Liver (tissue), 9 donors: ENCODE measurements around the gene CSTF3. TPM values are rescaled to one million over a fixed set of nuclear protein-coding genes. Genes with fewer than 3 reads are reported as not detected.

ENCODE experiments used
- DNase-seq: peaks from one replicate; pipeline ENCODE4 v3.0.0-alpha.2; 2017; ENCODE audit warnings: low spot score
- H3K27ac ChIP-seq, 2 donors: one replicate each; pipeline ENCODE4 v1.7.0; 2013; ENCODE audit warnings: inconsistent platforms in 2 of 2, low read length in 2 of 2, control low read depth in 1 of 2, low read depth in 1 of 2, mild to moderate bottlenecking in 1 of 2
- H3K27me3 ChIP-seq, 4 donors: one replicate each; pipeline versions ENCODE4 v1.6.1 to v1.7.0; 2013; ENCODE audit warnings: low read length in 3 of 4, inconsistent platforms in 1 of 4, mild to moderate bottlenecking in 1 of 4, moderate library complexity in 1 of 4; ENCODE audit not compliant: control insufficient read depth in 4 of 4, insufficient read depth in 4 of 4
- H3K36me3 ChIP-seq, 4 donors: one replicate each; pipeline versions ENCODE4 v1.6.1 to v1.7.0; 2013; ENCODE audit warnings: low read length in 3 of 4, mild to moderate bottlenecking in 3 of 4, low read depth in 1 of 4, moderate library complexity in 1 of 4; ENCODE audit not compliant: control insufficient read depth in 4 of 4, insufficient read depth in 3 of 4
- H3K4me1 ChIP-seq, 4 donors: one replicate each; pipeline versions ENCODE4 v1.6.1 to v1.7.0; 2013; ENCODE audit warnings: low read length in 3 of 4, mild to moderate bottlenecking in 3 of 4, moderate library complexity in 1 of 4; ENCODE audit not compliant: control insufficient read depth in 4 of 4, insufficient read depth in 4 of 4
- H3K4me3 ChIP-seq, 3 donors: one replicate each; pipeline versions ENCODE4 v1.6.1 to v1.7.0; 2013; ENCODE audit warnings: low read length in 3 of 3, control low read depth in 1 of 3, low read depth in 1 of 3, mild to moderate bottlenecking in 1 of 3
- H3K9ac ChIP-seq, 2 donors: one replicate each; pipeline ENCODE4 v1.7.0; 2013; ENCODE audit warnings: low read length in 2 of 2, mild to moderate bottlenecking in 2 of 2, moderate library complexity in 2 of 2, control low read depth in 1 of 2, low read depth in 1 of 2
- H3K9me3 ChIP-seq, 4 donors: one replicate each; pipeline versions ENCODE4 v1.6.1 to v1.7.0; 2013; ENCODE audit warnings: low read length in 3 of 4; ENCODE audit not compliant: control insufficient read depth in 4 of 4
- EGR1 ChIP-seq, 2 donors: IDR thresholded peaks; 2 replicates each; pipeline ENCODE4 v1.6.1; 2016 to 2018; ENCODE audit warnings: antibody characterized with exemption in 2 of 2, low read depth in 2 of 2
- FOXA1 ChIP-seq: IDR thresholded peaks from 2 replicates; pipeline ENCODE4 v1.6.1; 2016; ENCODE audit warnings: antibody characterized with exemption
- GABPA ChIP-seq, 2 donors: IDR thresholded peaks in 1 of 2; conservative IDR thresholded peaks in 1 of 2; 2 replicates each; pipeline ENCODE4 v1.6.1; 2016; ENCODE audit warnings: antibody characterized with exemption in 2 of 2, mild to moderate bottlenecking in 1 of 2, moderate library complexity in 1 of 2
- HNF4G ChIP-seq: IDR thresholded peaks from 2 replicates; pipeline ENCODE4 v1.6.1; 2016; ENCODE audit warnings: antibody characterized with exemption
- JUND ChIP-seq, 2 donors: IDR thresholded peaks; 2 replicates each; pipeline ENCODE4 v1.6.1; 2016; ENCODE audit warnings: antibody characterized with exemption in 2 of 2
- NR2F2 ChIP-seq: IDR thresholded peaks from 2 replicates; pipeline ENCODE4 v1.6.1; 2016; ENCODE audit warnings: antibody characterized with exemption
- RAD21 ChIP-seq, 2 donors: IDR thresholded peaks; 2 replicates each; pipeline ENCODE4 v1.6.1; 2016; ENCODE audit warnings: antibody characterized with exemption in 2 of 2, mild to moderate bottlenecking in 2 of 2
- RXRA ChIP-seq, 2 donors: IDR thresholded peaks; 2 replicates each; pipeline ENCODE4 v1.6.1; 2017 to 2018; ENCODE audit warnings: antibody characterized with exemption in 2 of 2, mild to moderate bottlenecking in 1 of 2
- SP1 ChIP-seq: IDR thresholded peaks from 2 replicates; pipeline ENCODE4 v1.6.1; 2018; ENCODE audit warnings: antibody characterized with exemption, mild to moderate bottlenecking
- WGBS: extraction: QIAGEN DNeasy Blood & Tissue Kit; methylation state at CpG from one replicate; pipeline ENCODE4 v1.1.7; 2013; 5-methylcytosine and 5-hydroxymethylcytosine counted together
- polyA plus RNA-seq, 2 donors: library from polyadenylated mRNA; stranded (reverse) in 1 of 2; unstranded in 1 of 2; fragments of 200-250 nt in 1 of 2; fragments of >200 nt in 1 of 2; fragmentation: Nextera tagmentation in 1 of 2; extraction: Ambion mirVana in 1 of 2; gene quantifications; one replicate each; pipeline versions ENCODE4 v1.2.1 to v1.2.3, GENCODE V29; 2013 to 2015
- total RNA-seq, 2 donors: library from RNA; depleted of rRNA; stranded (reverse); fragments of >200 nt; gene quantifications; one replicate each; pipeline ENCODE4 v1.2.3, GENCODE V29; 2014
- TF ChIP-seq, protein P1 (sequence below): IDR thresholded peaks from 2 replicates; pipeline ENCODE4 v1.6.1; 2016; ENCODE audit warnings: antibody characterized with exemption, mild to moderate bottlenecking
- TF ChIP-seq, protein P2 (sequence below): IDR thresholded peaks from 2 replicates; pipeline ENCODE4 v1.6.1; 2016; ENCODE audit warnings: antibody characterized with exemption
- TF ChIP-seq, protein P3 (sequence below): IDR thresholded peaks from 2 replicates; pipeline ENCODE4 v1.6.1; 2016; ENCODE audit warnings: antibody characterized with exemption
- TF ChIP-seq, protein P4 (sequence below): IDR thresholded peaks from 2 replicates; pipeline ENCODE4 v1.6.1; 2016; ENCODE audit warnings: antibody characterized with exemption
- donor health status: healthy.
- donor health status: healthy.
- donor health status: healthy.
- donor health status: healthy.
- donor health status: healthy.

CSTF3 gene
- total and polyA plus RNA-seq, 4 donors: 7.9 to 20.8 (median 12.3) TPM

DNA sequence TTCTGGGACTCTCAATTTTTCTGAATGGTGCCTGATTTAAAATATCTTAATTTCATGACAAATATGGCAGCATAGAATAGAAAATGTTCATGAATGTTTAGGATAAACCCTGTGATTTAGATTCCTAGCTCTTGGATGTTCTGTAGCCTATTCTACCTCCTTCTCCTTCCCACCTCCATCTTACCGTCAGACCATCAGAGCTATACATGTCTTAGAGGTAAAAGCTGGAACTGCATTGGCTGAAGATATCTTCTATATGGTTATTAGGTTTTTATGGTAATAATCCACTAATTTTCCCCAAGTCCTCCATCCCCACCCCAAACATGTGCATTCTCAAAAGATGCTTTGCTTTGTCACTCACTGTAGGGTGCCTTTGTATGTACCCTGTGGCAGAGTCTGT lies 46.9 kb upstream of the CSTF3 start:
- no peak for DNase-seq
- H3K4me1 ChIP-seq: no peaks in the 10 kb centered on the region
- H3K27ac ChIP-seq: no peak overlapping the region
- 97% methylated on average over 1 of the region's 1 CpG for WGBS
- TF ChIP-seq, protein P1, sequence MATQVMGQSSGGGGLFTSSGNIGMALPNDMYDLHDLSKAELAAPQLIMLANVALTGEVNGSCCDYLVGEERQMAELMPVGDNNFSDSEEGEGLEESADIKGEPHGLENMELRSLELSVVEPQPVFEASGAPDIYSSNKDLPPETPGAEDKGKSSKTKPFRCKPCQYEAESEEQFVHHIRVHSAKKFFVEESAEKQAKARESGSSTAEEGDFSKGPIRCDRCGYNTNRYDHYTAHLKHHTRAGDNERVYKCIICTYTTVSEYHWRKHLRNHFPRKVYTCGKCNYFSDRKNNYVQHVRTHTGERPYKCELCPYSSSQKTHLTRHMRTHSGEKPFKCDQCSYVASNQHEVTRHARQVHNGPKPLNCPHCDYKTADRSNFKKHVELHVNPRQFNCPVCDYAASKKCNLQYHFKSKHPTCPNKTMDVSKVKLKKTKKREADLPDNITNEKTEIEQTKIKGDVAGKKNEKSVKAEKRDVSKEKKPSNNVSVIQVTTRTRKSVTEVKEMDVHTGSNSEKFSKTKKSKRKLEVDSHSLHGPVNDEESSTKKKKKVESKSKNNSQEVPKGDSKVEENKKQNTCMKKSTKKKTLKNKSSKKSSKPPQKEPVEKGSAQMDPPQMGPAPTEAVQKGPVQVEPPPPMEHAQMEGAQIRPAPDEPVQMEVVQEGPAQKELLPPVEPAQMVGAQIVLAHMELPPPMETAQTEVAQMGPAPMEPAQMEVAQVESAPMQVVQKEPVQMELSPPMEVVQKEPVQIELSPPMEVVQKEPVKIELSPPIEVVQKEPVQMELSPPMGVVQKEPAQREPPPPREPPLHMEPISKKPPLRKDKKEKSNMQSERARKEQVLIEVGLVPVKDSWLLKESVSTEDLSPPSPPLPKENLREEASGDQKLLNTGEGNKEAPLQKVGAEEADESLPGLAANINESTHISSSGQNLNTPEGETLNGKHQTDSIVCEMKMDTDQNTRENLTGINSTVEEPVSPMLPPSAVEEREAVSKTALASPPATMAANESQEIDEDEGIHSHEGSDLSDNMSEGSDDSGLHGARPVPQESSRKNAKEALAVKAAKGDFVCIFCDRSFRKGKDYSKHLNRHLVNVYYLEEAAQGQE: no peak
- TF ChIP-seq, protein P2, sequence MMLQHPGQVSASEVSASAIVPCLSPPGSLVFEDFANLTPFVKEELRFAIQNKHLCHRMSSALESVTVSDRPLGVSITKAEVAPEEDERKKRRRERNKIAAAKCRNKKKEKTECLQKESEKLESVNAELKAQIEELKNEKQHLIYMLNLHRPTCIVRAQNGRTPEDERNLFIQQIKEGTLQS: no peak
- no peak for TF ChIP-seq NR2F2
- TF ChIP-seq, protein P3, sequence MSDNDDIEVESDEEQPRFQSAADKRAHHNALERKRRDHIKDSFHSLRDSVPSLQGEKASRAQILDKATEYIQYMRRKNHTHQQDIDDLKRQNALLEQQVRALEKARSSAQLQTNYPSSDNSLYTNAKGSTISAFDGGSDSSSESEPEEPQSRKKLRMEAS: no peak
- no peak for TF ChIP-seq JUND (IDR thresholded peaks at IDR 0.05)
- no peak for TF ChIP-seq RAD21 (IDR thresholded peaks at IDR 0.05)
- no peak for TF ChIP-seq HNF4G
- no peak for TF ChIP-seq SP1
- TF ChIP-seq RXRA (IDR thresholded peaks at IDR 0.05): no peak
- no peak for TF ChIP-seq FOXA1
- TF ChIP-seq, protein P4, sequence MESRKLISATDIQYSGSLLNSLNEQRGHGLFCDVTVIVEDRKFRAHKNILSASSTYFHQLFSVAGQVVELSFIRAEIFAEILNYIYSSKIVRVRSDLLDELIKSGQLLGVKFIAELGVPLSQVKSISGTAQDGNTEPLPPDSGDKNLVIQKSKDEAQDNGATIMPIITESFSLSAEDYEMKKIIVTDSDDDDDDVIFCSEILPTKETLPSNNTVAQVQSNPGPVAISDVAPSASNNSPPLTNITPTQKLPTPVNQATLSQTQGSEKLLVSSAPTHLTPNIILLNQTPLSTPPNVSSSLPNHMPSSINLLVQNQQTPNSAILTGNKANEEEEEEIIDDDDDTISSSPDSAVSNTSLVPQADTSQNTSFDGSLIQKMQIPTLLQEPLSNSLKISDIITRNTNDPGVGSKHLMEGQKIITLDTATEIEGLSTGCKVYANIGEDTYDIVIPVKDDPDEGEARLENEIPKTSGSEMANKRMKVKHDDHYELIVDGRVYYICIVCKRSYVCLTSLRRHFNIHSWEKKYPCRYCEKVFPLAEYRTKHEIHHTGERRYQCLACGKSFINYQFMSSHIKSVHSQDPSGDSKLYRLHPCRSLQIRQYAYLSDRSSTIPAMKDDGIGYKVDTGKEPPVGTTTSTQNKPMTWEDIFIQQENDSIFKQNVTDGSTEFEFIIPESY: no peak
- no peaks in the 10 kb centered on the region for H3K27me3 ChIP-seq
- H3K9me3 ChIP-seq: no peaks in the 10 kb centered on the region
- no peaks in the 10 kb centered on the region for H3K36me3 ChIP-seq
- no peak overlapping the region for H3K4me3 ChIP-seq
- H3K9ac ChIP-seq: no peak overlapping the region

GRCh38 chr11:33207408-33207985 lies 46.2 kb upstream of the CSTF3 start:
- Histone ChIP-seq H3K4me1 (no peaks in the 10 kb centered on the region), H3K36me3 (no peaks in the 10 kb centered on the region), H3K9ac (no peak overlapping the region), H3K4me3 (no peak overlapping the region), H3K27ac (no peak overlapping the region), H3K27me3 (no peaks in the 10 kb centered on the region), H3K9me3 (no peaks in the 10 kb centered on the region)
- DNase-seq: no peak
- WGBS: 72% methylated on average over 4 of the region's 4 CpGs
- no peak for TF ChIP-seq EGR1 (IDR thresholded peaks at IDR 0.05; ENCODE audit: low read depth in 2 of 2)
- TF ChIP-seq, protein P2: no peak
- no peak for TF ChIP-seq FOXA1
- TF ChIP-seq, protein P3: no peak
- TF ChIP-seq, protein P1: no peak
- no peak for TF ChIP-seq GABPA (IDR thresholded peaks at IDR 0.05 in 1 of 2, conservative IDR thresholded peaks at IDR 0.05 in 1 of 2)
